GM21786 (cell line): ENCODE measurements around the gene UHRF1.
"Not testable (repeated sequence)": the region's sequence is repeated elsewhere in the genome, so short reads cannot be mapped to it uniquely, and the experiment has no call there.

Source experiments
- ATAC-seq: cut with Tn5 transposase; IDR thresholded peaks from one replicate; pipeline ENCODE4 v1.9.1; 2021; ENCODE audit not compliant: unreplicated experiment

Gene UHRF1

GRCh38 chr19:4970558-4971423 lies 61.5 kb downstream of the UHRF1 start:
- ATAC-seq, result no peak

GRCh38 chr19:4971424-4971793 lies 62.1 kb downstream of the UHRF1 start:
- no peak for ATAC-seq

GRCh38 chr19:4971816-4972495 lies 62.7 kb downstream of the UHRF1 start:
- no peak for ATAC-seq

GRCh38 chr19:4972509-4973230 lies 63.4 kb downstream of the UHRF1 start:
- no peak for ATAC-seq

GRCh38 chr19:4974880-4975469 lies 65.7 kb downstream of the UHRF1 start:
- no peak for ATAC-seq

- ATAC-seq, result not testable (repeated sequence)
These were observed 66.3 kb downstream of the UHRF1 start for GRCh38 chr19:4975601-4976000.

GRCh38 chr19:4976401-4977298 lies 67.3 kb downstream of the UHRF1 start:
- no peak for ATAC-seq

- ATAC-seq, result no peak
These were observed 68.2 kb downstream of the UHRF1 start for GRCh38 chr19:4977299-4978174.

GRCh38 chr19:4979211-4979807 lies 70.0 kb downstream of the UHRF1 start:
- ATAC-seq, result no peak

- ATAC-seq, result no peak
These were observed 70.8 kb downstream of the UHRF1 start for GRCh38 chr19:4980067-4980466.

- no peak for ATAC-seq
These were observed 71.8 kb downstream of the UHRF1 start for GRCh38 chr19:4980838-4981680.

- ATAC-seq, result no peak
These were observed 72.3 kb downstream of the UHRF1 start for GRCh38 chr19:4981681-4981958.

- ATAC-seq, result no peak
These were observed 74.2 kb downstream of the UHRF1 start for GRCh38 chr19:4983346-4984105.

GRCh38 chr19:4984106-4984380 lies 74.7 kb downstream of the UHRF1 start:
- ATAC-seq, result no peak

GRCh38 chr19:4984438-4984990 lies 75.2 kb downstream of the UHRF1 start:
- no peak for ATAC-seq

- no peak for ATAC-seq
These were observed 76.3 kb downstream of the UHRF1 start for GRCh38 chr19:4985551-4985991.

GRCh38 chr19:4986056-4986455 lies 76.8 kb downstream of the UHRF1 start:
- no peak for ATAC-seq
